ENCODE results near the gene RGMA. TPM values are rescaled to one million over a fixed set of nuclear protein-coding genes. Genes with fewer than 3 reads are reported as not detected.

Gene RGMA
- polyA plus RNA-seq, 1 donor: 12.5 TPM

DNA sequence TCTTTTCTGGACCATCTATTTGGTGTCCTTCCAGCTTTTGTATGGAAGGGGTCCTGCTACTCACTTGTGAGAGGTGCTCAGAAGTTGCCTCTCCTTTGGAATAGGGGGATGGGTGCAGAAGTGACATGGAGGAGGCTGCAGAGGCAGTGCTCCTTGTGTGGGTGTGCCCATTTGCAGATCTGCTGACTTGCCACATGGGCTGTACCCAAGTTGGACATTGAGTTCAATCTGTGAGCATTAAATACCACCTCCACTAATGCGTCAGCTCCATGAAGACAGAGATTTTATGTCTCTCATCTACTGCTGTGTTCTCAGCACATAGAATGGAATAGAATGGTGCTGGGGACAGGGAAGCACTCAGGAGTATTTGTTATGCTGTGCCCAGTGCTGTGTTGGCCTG is 76.2 kb downstream of the RGMA start:
- Histone ChIP-seq H3K27ac (ENCODE audit: low read length) (no peak overlapping the region), H3K4me3 (ENCODE audit: low read length) (no peak overlapping the region), H3K36me3 (ENCODE audit: control insufficient read depth, insufficient read depth, low read length) (peaks cover 91% of the 10 kb centered on the region), H3K9me3 (ENCODE audit: control insufficient read depth, low read depth, low read length) (no peaks in the 10 kb centered on the region), H3K4me1 (ENCODE audit: control insufficient read depth, insufficient read depth, low read length) (no peaks in the 10 kb centered on the region), H3K27me3 (ENCODE audit: control insufficient read depth, insufficient read depth, low read length) (no peaks in the 10 kb centered on the region)
- DNase-seq: no peak
- WGBS (ENCODE audit: insufficient coverage, low lambda C conversion rate): no CpG with 5 or more reads among the region's 1 CpG

DNA sequence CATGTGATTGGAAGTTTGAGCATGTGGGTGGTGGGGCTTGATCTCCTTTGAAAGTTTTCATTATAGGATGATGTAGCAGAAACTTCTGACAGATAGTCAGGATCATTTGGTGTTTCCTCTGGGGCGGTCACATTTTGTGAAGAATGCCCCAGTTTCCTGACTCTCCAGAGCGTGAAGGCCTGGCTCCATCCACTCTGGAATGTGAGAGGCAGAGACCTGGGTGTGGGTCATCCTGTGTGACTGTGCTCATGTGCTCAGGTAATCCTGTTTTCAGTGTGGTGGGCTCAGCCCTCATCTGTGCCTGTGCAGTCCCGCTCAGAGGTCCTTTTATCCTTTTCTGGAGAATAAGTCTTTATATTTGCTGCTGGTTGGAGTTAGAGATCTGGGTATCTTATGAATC is 81.0 kb downstream of the RGMA start:
- Histone ChIP-seq H3K27me3 (ENCODE audit: control insufficient read depth, insufficient read depth, low read length) (no peaks in the 10 kb centered on the region), H3K36me3 (ENCODE audit: control insufficient read depth, insufficient read depth, low read length) (peaks cover 90% of the 10 kb centered on the region), H3K9me3 (ENCODE audit: control insufficient read depth, low read depth, low read length) (no peaks in the 10 kb centered on the region), H3K27ac (ENCODE audit: low read length) (no peak overlapping the region), H3K4me3 (ENCODE audit: low read length) (no peak overlapping the region), H3K4me1 (ENCODE audit: control insufficient read depth, insufficient read depth, low read length) (no peaks in the 10 kb centered on the region)
- DNase-seq: no peak
- no CpG with 5 or more reads among the region's 3 CpGs for WGBS (ENCODE audit: insufficient coverage, low lambda C conversion rate)

DNA sequence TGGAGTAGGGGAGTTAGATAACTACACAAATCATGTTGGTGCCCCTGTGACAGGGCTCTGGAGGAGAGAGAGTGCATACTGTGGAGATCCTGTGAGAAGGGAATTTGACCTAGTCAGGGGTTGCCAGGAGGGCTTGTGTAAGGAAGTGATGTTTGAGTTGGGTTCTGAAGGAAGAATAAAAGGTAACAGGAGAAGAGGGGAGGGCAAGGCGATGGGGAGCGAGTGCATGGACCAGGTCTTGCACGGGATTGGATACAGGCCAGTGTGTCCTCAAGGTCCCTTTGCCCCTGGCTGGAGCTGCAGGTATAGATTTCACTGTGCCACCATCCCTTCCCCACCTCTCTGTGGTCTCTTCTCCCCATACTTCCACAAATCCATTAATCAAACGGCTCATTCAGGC is 83.9 kb downstream of the RGMA start:
- Histone ChIP-seq H3K27me3 (ENCODE audit: control insufficient read depth, insufficient read depth, low read length) (no peaks in the 10 kb centered on the region), H3K4me3 (ENCODE audit: low read length) (no peak overlapping the region), H3K36me3 (ENCODE audit: control insufficient read depth, insufficient read depth, low read length) (peaks cover 89% of the 10 kb centered on the region), H3K9me3 (ENCODE audit: control insufficient read depth, low read depth, low read length) (no peaks in the 10 kb centered on the region), H3K4me1 (ENCODE audit: control insufficient read depth, insufficient read depth, low read length) (no peaks in the 10 kb centered on the region), H3K27ac (ENCODE audit: low read length) (no peak overlapping the region)
- DNase-seq: no peak
- WGBS (ENCODE audit: insufficient coverage, low lambda C conversion rate): no CpG with 5 or more reads among the region's 4 CpGs

DNA sequence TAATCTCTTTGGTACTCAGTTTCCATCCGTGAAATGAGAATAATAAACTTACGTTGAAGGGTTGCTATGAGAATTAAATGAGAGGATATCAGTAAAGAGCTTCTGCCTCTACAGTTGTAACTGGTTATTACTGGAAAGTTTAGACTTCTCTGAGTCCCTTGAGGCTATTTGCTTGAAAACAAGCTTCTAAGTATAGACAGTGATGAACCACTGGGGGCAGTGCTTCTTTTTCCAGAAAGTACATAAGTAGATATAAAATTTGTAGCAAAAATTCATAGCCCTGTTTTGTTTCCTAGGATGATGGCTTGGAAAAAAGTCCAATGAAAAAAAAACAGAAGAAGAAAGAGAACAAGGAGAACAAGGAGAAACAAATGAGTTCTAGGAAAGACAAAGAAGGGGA is 87.1 kb downstream of the RGMA start:
- 93% methylated on average over 2 of the region's 2 CpGs for WGBS (ENCODE audit: insufficient coverage, low lambda C conversion rate)
- Histone ChIP-seq H3K4me3 (ENCODE audit: low read length) (no peak overlapping the region), H3K27me3 (ENCODE audit: control insufficient read depth, insufficient read depth, low read length) (no peaks in the 10 kb centered on the region), H3K9me3 (ENCODE audit: control insufficient read depth, low read depth, low read length) (no peaks in the 10 kb centered on the region), H3K27ac (ENCODE audit: low read length) (no peak overlapping the region), H3K4me1 (ENCODE audit: control insufficient read depth, insufficient read depth, low read length) (no peaks in the 10 kb centered on the region), H3K36me3 (ENCODE audit: control insufficient read depth, insufficient read depth, low read length) (peaks cover 92% of the 10 kb centered on the region)
- no peak for DNase-seq

DNA sequence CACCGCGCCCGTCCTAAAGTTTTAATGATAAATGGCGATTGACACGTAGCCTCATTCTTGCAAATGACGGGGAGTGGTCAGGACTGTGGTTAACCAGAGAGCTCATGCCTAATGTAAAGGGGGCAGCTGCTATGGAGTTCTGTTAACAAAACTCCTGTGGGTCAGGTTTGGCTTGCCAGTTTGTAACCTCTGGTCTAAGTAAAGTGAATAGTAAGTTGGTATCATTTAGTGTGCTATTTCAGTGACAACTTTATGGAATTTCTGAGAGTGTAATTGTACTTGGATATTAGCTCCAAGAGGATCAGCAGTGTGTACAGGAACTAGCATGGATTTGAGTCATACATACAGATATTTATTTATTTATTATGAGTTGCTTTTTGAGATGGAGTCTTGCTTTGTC is 87.9 kb downstream of the RGMA start:
- no peaks in the 10 kb centered on the region for H3K9me3 ChIP-seq (ENCODE audit: control insufficient read depth, low read depth, low read length)
- H3K27ac ChIP-seq (ENCODE audit: low read length): no peak overlapping the region
- DNase-seq: no peak
- H3K4me1 ChIP-seq (ENCODE audit: control insufficient read depth, insufficient read depth, low read length): no peaks in the 10 kb centered on the region
- H3K36me3 ChIP-seq (ENCODE audit: control insufficient read depth, insufficient read depth, low read length): peaks cover 93% of the 10 kb centered on the region
- H3K27me3 ChIP-seq (ENCODE audit: control insufficient read depth, insufficient read depth, low read length): no peaks in the 10 kb centered on the region
- no CpG with 5 or more reads among the region's 6 CpGs for WGBS (ENCODE audit: insufficient coverage, low lambda C conversion rate)
- H3K4me3 ChIP-seq (ENCODE audit: low read length): no peak overlapping the region

DNA sequence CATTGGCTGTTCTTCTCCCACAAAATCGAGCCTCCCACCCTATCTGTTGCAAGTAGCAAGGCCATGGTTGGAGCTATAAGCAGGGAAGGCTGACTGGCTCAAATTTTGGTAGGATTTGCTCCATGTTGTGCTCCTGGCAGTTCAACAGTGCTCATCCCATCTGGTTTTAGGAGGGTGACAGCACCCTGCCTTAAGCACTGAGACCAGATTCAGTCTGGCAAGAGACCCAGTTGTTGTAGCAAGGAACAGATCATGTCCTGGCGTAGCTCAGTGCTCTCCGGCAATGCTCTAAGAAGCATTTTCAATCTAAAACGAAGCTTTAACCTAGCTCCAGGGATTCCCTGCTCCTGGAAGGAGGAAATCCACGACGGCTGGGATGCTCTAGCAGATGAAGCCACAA is 91.2 kb downstream of the RGMA start:
- Histone ChIP-seq H3K9me3 (ENCODE audit: control insufficient read depth, low read depth, low read length) (no peaks in the 10 kb centered on the region), H3K4me3 (ENCODE audit: low read length) (no peak overlapping the region), H3K27me3 (ENCODE audit: control insufficient read depth, insufficient read depth, low read length) (no peaks in the 10 kb centered on the region), H3K27ac (ENCODE audit: low read length) (no peak overlapping the region), H3K36me3 (ENCODE audit: control insufficient read depth, insufficient read depth, low read length) (peaks cover 86% of the 10 kb centered on the region), H3K4me1 (ENCODE audit: control insufficient read depth, insufficient read depth, low read length) (no peaks in the 10 kb centered on the region)
- DNase-seq: no peak
- no CpG with 5 or more reads among the region's 6 CpGs for WGBS (ENCODE audit: insufficient coverage, low lambda C conversion rate)

DNA sequence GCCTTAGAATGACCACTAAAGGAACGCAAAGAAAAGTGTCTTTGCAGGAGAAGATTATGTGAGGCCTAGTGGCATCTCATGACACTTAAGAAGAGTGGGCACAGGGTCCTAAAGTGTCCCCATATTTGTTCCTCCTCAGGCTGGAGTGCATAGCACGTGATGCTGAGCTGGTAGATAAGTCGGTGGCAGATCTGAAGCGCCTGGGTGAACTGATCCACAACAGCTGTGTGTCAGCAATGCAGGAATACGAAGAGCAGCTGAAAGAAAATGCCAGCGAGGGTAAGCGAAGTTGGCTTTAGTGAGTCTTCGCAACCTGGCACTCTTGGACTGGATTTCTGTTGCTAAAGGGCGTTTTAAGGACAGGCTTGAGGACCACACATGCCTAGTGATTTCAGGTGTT is 96.3 kb downstream of the RGMA start:
- 100% methylated on average over 3 of the region's 9 CpGs for WGBS (ENCODE audit: insufficient coverage, low lambda C conversion rate)
- no peak for DNase-seq
- no peak overlapping the region for H3K27ac ChIP-seq (ENCODE audit: low read length)
- peaks cover 77% of the 10 kb centered on the region for H3K36me3 ChIP-seq (ENCODE audit: control insufficient read depth, insufficient read depth, low read length)
- no peaks in the 10 kb centered on the region for H3K4me1 ChIP-seq (ENCODE audit: control insufficient read depth, insufficient read depth, low read length)
- no peaks in the 10 kb centered on the region for H3K27me3 ChIP-seq (ENCODE audit: control insufficient read depth, insufficient read depth, low read length)
- no peaks in the 10 kb centered on the region for H3K9me3 ChIP-seq (ENCODE audit: control insufficient read depth, low read depth, low read length)
- no peak overlapping the region for H3K4me3 ChIP-seq (ENCODE audit: low read length)

DNA sequence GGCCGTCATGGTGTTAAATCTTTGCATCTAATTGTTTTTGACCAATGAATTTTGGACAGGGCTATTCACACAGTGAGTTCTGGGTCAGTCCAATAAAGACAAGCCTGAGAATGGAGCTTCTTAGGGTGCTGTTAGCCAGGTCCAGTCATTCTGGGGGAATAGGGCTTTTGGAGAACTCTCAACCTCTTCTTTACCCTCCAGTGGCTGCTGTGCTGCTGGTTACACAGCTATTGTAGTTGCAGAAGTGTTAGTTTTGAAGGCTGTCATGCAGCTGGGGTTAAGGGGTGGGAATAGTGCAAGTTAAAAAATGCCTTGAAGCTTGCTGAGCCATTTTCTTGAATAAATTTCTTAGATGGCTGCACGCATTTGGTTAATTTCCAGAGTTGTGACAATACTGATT is 99.0 kb downstream of the RGMA start:
- Histone ChIP-seq H3K27ac (ENCODE audit: low read length) (no peak overlapping the region), H3K36me3 (ENCODE audit: control insufficient read depth, insufficient read depth, low read length) (peaks cover 76% of the 10 kb centered on the region), H3K27me3 (ENCODE audit: control insufficient read depth, insufficient read depth, low read length) (no peaks in the 10 kb centered on the region), H3K4me3 (ENCODE audit: low read length) (no peak overlapping the region), H3K9me3 (ENCODE audit: control insufficient read depth, low read depth, low read length) (no peaks in the 10 kb centered on the region), H3K4me1 (ENCODE audit: control insufficient read depth, insufficient read depth, low read length) (no peaks in the 10 kb centered on the region)
- WGBS (ENCODE audit: insufficient coverage, low lambda C conversion rate): 100% methylated on average over 2 of the region's 2 CpGs
- DNase-seq: no peak

DNA sequence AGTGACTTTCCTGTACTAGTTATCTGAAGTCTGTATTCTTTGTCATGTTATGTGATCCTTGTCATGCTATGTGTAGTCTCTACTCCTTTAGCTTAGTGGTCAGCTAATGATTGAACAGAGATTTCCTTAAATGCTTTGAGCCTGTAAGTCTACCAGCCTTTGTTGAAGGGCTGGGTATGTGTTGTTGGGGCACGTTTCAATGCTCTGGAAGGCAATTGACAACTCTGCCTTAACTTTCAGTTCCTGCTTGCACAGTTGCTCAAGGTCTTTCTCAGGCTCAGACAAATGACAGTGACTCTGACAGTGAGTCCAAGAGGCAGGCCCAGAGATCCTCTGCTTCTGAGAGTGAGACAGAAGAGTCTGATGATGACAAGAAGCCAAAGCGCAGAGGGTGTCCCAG is 99.5 kb downstream of the RGMA start:
- no peaks in the 10 kb centered on the region for H3K4me1 ChIP-seq (ENCODE audit: control insufficient read depth, insufficient read depth, low read length)
- H3K27ac ChIP-seq (ENCODE audit: low read length): no peak overlapping the region
- no CpG with 5 or more reads among the region's 2 CpGs for WGBS (ENCODE audit: insufficient coverage, low lambda C conversion rate)
- H3K36me3 ChIP-seq (ENCODE audit: control insufficient read depth, insufficient read depth, low read length): peaks cover 78% of the 10 kb centered on the region
- H3K4me3 ChIP-seq (ENCODE audit: low read length): no peak overlapping the region
- H3K9me3 ChIP-seq (ENCODE audit: control insufficient read depth, low read depth, low read length): no peaks in the 10 kb centered on the region
- no peaks in the 10 kb centered on the region for H3K27me3 ChIP-seq (ENCODE audit: control insufficient read depth, insufficient read depth, low read length)
- no peak for DNase-seq

Other genes starting within 250 kb of the RGMA start
- gene CHD2, start 188.9 kb downstream of the RGMA start, polyA plus RNA-seq: 75.7 TPM

Measured in large intestine (tissue), 3 donors.